GM12878 (cell line): ENCODE measurements around the gene MSH4.

Experiments
- EGR1 ChIP-seq, 2 experiments: IDR thresholded peaks; 1 replicate in 1 of 2; 2 replicates in 1 of 2; pipeline ENCODE4 v1.6.1; 2011 to 2012; ENCODE audit warnings: low read depth in 2 of 2, low read length in 2 of 2, borderline replicate concordance in 1 of 2, mild to moderate bottlenecking in 1 of 2, moderate library complexity in 1 of 2
- TAF1 ChIP-seq: IDR thresholded peaks from 2 replicates; pipeline ENCODE4 v1.6.1; 2011; ENCODE audit warnings: mild to moderate bottlenecking, low read depth, low read length, borderline replicate concordance
- TCF7 ChIP-seq: IDR thresholded peaks from 2 replicates; pipeline ENCODE4 v1.6.1; 2014; ENCODE audit warnings: antibody characterized with exemption, borderline replicate concordance

- TF ChIP-seq TCF7 (no peak), TAF1 (no peak), EGR1 (IDR thresholded peaks at IDR 0.05; ENCODE audit: borderline replicate concordance in 1 of 2, low read depth in 2 of 2, low read length in 2 of 2) (no peak)
Measured at GRCh38 chr1:75861831-75862230, 65.1 kb downstream of the MSH4 start.
